ENCODE measurements around the gene GNAZ. TPM values are rescaled to one million over a fixed set of nuclear protein-coding genes. Genes with fewer than 3 reads are reported as not detected.

The GNAZ gene
- total and polyA plus RNA-seq, 2 donors (not counting 1 experiment from before 2014, with no cell fraction given): 2.8 to 9.1 TPM

DNA sequence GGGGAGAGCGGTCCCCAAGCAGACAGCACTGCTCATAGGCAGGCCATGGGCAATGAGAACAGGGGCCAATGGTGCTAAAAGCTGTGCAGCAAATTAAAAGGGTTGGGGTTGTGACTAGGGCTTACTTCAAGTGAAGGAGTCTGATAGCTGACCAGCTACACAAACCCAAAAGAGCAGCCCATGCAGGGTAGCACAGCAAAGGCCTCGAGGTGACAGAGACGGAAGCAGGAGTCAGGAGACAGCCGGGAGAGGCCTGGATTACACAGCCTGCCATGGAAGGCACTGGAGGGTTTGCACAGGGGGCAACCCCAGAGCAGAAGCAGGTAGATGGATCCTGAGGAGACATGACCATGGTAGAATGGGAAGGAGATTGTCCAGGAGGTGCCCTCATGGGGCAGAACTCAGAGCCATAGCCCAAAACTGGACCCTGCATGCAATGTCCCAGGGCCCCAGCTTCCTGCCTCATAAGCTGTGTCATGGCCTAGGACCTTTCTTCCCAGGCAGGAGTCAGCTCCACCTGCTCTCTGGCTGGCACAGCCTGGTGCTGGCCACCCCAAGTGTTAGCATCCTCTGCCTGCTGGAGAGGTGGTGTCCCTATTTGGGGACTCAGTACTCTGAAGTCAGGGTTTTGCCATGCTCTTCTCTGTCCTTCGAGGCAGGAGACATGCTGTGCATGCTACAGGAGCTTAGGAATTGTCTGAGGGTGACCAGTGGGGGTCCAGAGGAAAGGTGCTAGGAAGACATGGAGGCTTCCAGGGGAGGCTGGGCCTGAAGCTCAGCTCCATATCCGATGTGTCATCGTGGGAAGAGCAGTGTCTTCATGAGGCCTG, 38.1 kb downstream of the GNAZ start:
- no peak for TF ChIP-seq EZH2 (IDR thresholded peaks at IDR 0.05; ENCODE audit: borderline replicate concordance, insufficient read depth, low read depth, low read length, poor library complexity, severe bottlenecking)
- TF ChIP-seq, protein P1, sequence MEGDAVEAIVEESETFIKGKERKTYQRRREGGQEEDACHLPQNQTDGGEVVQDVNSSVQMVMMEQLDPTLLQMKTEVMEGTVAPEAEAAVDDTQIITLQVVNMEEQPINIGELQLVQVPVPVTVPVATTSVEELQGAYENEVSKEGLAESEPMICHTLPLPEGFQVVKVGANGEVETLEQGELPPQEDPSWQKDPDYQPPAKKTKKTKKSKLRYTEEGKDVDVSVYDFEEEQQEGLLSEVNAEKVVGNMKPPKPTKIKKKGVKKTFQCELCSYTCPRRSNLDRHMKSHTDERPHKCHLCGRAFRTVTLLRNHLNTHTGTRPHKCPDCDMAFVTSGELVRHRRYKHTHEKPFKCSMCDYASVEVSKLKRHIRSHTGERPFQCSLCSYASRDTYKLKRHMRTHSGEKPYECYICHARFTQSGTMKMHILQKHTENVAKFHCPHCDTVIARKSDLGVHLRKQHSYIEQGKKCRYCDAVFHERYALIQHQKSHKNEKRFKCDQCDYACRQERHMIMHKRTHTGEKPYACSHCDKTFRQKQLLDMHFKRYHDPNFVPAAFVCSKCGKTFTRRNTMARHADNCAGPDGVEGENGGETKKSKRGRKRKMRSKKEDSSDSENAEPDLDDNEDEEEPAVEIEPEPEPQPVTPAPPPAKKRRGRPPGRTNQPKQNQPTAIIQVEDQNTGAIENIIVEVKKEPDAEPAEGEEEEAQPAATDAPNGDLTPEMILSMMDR (IDR thresholded peaks at IDR 0.05): no peak
- Histone ChIP-seq H3K9me3 (ENCODE audit: control extremely low read depth in 1 of 3, control insufficient read depth in 2 of 3, insufficient read depth in 1 of 3, low read length in 2 of 3) (no peaks in the 10 kb centered on the region), H3K27me3 (replicated peaks in 1 of 4; ENCODE audit: control extremely low read depth in 1 of 4, control insufficient read depth in 3 of 4, insufficient read depth in 4 of 4, low read length in 3 of 4) (no peaks in the 10 kb centered on the region), H3K9ac (ENCODE audit: low read length) (no peak overlapping the region), H3K4me1 (ENCODE audit: control insufficient read depth in 2 of 2, insufficient read depth in 2 of 2, low read length in 2 of 2) (no peaks in the 10 kb centered on the region), H3K27ac (ENCODE audit: low read length in 2 of 2) (no peak overlapping the region), H4K20me1 (ENCODE audit: control insufficient read depth, insufficient read depth, low read length, poor library complexity, severe bottlenecking) (no peaks in the 10 kb centered on the region), H3K4me3 (ENCODE audit: control extremely low read depth in 1 of 5, extremely low read depth in 1 of 5, insufficient read depth in 1 of 5, low read depth in 2 of 5, low read length in 4 of 5) (no peak overlapping the region), H3K79me2 (ENCODE audit: control insufficient read depth, insufficient read depth, low read length) (no peaks in the 10 kb centered on the region), H3K4me2 (replicated peaks; ENCODE audit: low read depth, low read length, poor library complexity, severe bottlenecking) (no peak overlapping the region), H2AFZ (ENCODE audit: insufficient read depth, low read depth, low read length, poor library complexity, severe bottlenecking) (no peak overlapping the region), H3K36me3 (replicated peaks in 1 of 2; ENCODE audit: control extremely low read depth in 1 of 2, control insufficient read depth in 1 of 2, extremely low read depth in 1 of 2, insufficient read depth in 2 of 2, low read length in 1 of 2) (no peaks in the 10 kb centered on the region)
- Mint-ChIP-seq H3K4me3 (no peak overlapping the region), H3K4me1 (peaks cover 6% of the 10 kb centered on the region), H3K27me3 (no peaks in the 10 kb centered on the region), H3K9me3 (ENCODE audit: insufficient read depth) (no peaks in the 10 kb centered on the region), H3K27ac (no peak overlapping the region)
- ATAC-seq (ENCODE audit: low read depth): no peak
- WGBS (ENCODE audit: insufficient coverage): 80% methylated on average over 7 of the region's 7 CpGs
- DNase-seq: no peak
- intact Hi-C loops (cut with micrococcal nuclease): no loop called here
- ChIA-PET CTCF (interaction anchor here (0.6 to 1.4 kb wide), 5 partner anchors 18 to 1391 kb away, joined by 3 to 4 read pairs (median 3); no protein-coding TSS in a partner anchor), POLR2A (no interaction called here)

- H4K20me1 ChIP-seq (ENCODE audit: control insufficient read depth, insufficient read depth, low read length, poor library complexity, severe bottlenecking): no peaks in the 10 kb centered on the region
- intact Hi-C loops (cut with micrococcal nuclease): no loop called here
- no peaks in the 10 kb centered on the region for H3K36me3 ChIP-seq (replicated peaks in 1 of 2; ENCODE audit: control extremely low read depth in 1 of 2, control insufficient read depth in 1 of 2, extremely low read depth in 1 of 2, insufficient read depth in 2 of 2, low read length in 1 of 2)
- Mint-ChIP-seq H3K27ac (no peak overlapping the region), H3K9me3 (ENCODE audit: insufficient read depth) (no peaks in the 10 kb centered on the region), H3K4me3 (no peak overlapping the region), H3K4me1 (peaks cover 6% of the 10 kb centered on the region), H3K27me3 (no peaks in the 10 kb centered on the region)
- H3K4me1 ChIP-seq (ENCODE audit: control insufficient read depth in 2 of 2, insufficient read depth in 2 of 2, low read length in 2 of 2): no peaks in the 10 kb centered on the region
- H3K27ac ChIP-seq (ENCODE audit: low read length in 2 of 2): no peak overlapping the region
- H3K4me2 ChIP-seq (replicated peaks; ENCODE audit: low read depth, low read length, poor library complexity, severe bottlenecking): no peak overlapping the region
- H3K27me3 ChIP-seq (replicated peaks in 1 of 4; ENCODE audit: control extremely low read depth in 1 of 4, control insufficient read depth in 3 of 4, insufficient read depth in 4 of 4, low read length in 3 of 4): no peaks in the 10 kb centered on the region
- POLR2A ChIA-PET: no interaction called here
- H3K4me3 ChIP-seq (ENCODE audit: control extremely low read depth in 1 of 5, extremely low read depth in 1 of 5, insufficient read depth in 1 of 5, low read depth in 2 of 5, low read length in 4 of 5): no peak overlapping the region
- CTCF ChIA-PET: interaction anchor here (0.6 to 1.4 kb wide), 4 partner anchors 18 to 1392 kb away, joined by 3 to 4 read pairs (median 3); no protein-coding TSS in a partner anchor
- H2AFZ ChIP-seq (ENCODE audit: insufficient read depth, low read depth, low read length, poor library complexity, severe bottlenecking): no peak overlapping the region
- DNase-seq (no peak), ATAC-seq (ENCODE audit: low read depth) (no peak)
- no peaks in the 10 kb centered on the region for H3K9me3 ChIP-seq (ENCODE audit: control extremely low read depth in 1 of 3, control insufficient read depth in 2 of 3, insufficient read depth in 1 of 3, low read length in 2 of 3)
- 83% methylated on average over 4 of the region's 6 CpGs for WGBS (ENCODE audit: insufficient coverage)
- H3K79me2 ChIP-seq (ENCODE audit: control insufficient read depth, insufficient read depth, low read length): no peaks in the 10 kb centered on the region
- H3K9ac ChIP-seq (ENCODE audit: low read length): no peak overlapping the region
- TF ChIP-seq EZH2 (IDR thresholded peaks at IDR 0.05; ENCODE audit: borderline replicate concordance, insufficient read depth, low read depth, low read length, poor library complexity, severe bottlenecking): no peak
- TF ChIP-seq, protein P1 (IDR thresholded peaks at IDR 0.05): no peak
Measured at GRCh38 chr22:23109079-23109347, 38.7 kb downstream of the GNAZ start.

All from B cell (primary cell).